GM19468 (cell line): ENCODE results near the gene OPRL1.
"Not testable (repeated sequence)": the region's sequence is repeated elsewhere in the genome, so short reads cannot be mapped to it uniquely, and the experiment has no call there.

ENCODE experiments used
- ATAC-seq: cut with Tn5 transposase; IDR thresholded peaks from one replicate; pipeline ENCODE4 v1.9.1; 2021; ENCODE audit warnings: mild to moderate bottlenecking, moderate library complexity, moderate number of reproducible peaks; ENCODE audit not compliant: unreplicated experiment; ENCODE audit errors: extremely low read depth

The OPRL1 gene

GRCh38 chr20:64082820-64083377 lies 3.0 kb downstream of the OPRL1 start:
- ATAC-seq = no peak

GRCh38 chr20:64083378-64083803 lies 3.5 kb downstream of the OPRL1 start:
- no peak for ATAC-seq

GRCh38 chr20:64083804-64084684 lies 4.2 kb downstream of the OPRL1 start, which contains the start of gene LKAAEAR1:
LKAAEAR1 (minus strand) TSS chr20:64084398; CDS start chr20:64084219, 179 bp downstream.
- ATAC-seq = no peak

GRCh38 chr20:64084685-64085152 lies 4.8 kb downstream of the OPRL1 start:
- ATAC-seq = no peak

DNA sequence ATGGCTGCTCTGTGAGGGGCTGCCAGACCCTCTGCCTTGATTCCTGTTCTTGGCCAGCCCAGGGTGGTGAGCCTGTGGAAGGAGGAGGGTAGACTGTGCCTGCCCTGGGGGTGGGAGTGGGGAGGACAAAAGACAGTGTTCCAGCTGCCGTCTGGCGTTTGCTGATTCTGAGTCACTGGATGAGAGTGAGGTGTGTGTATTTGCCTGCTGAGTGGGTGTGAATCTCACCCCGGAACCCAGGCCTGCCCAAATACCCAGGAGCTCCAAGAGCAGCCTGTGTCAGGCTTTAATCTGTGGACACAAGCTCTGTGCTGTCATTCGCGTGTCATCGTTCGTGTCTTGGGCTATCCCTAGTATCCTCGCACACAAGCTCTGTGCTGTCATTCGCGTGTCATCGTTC lies 6.9 kb downstream of the OPRL1 start:
- no peak for ATAC-seq

DNA sequence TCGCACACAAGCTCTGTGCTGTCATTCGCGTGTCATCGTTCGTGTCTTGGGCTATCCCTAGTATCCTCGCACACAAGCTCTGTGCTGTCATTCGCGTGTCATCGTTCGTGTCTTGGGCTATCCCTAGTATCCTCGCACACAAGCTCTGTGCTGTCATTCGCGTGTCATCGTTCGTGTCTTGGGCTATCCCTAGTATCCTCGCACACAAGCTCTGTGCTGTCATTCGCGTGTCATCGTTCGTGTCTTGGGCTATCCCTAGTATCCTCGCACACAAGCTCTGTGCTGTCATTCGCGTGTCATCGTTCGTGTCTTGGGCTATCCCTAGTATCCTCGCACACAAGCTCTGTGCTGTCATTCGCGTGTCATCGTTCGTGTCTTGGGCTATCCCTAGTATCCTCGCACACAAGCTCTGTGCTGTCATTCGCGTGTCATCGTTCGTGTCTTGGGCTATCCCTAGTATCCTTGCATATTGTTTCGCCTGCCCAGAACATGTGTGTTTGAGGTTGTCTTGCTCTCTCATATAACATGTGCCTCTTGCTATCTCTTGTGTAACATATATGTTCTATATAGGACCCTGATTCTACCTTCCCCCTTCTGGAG lies 7.4 kb downstream of the OPRL1 start:
- not testable (repeated sequence) for ATAC-seq

- ATAC-seq = not testable (repeated sequence)
Observed at GRCh38 chr20:64088586-64088985, 8.7 kb downstream of the OPRL1 start.

GRCh38 chr20:64090165-64090564 lies 10.3 kb downstream of the OPRL1 start:
- ATAC-seq = no peak

DNA sequence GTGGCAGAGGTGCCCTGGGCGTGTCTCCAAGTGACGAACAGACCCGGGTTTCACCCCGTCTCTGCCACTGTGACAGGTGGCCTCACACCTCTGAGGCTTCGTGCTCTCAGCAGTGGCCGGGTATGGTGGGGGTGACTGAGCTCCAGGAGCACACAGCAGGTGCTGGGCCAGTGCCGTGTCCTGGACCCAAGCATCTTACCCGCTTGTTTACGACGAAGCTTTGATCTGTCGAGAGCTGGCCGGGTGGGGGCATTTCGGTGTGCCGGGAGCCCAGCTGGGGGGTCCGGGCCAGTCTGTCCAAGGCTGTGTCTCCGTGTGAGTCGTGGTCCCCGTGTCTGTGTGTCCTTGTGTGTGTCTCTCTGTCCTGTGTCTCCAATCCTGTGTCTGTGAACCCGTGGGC lies 11.5 kb downstream of the OPRL1 start:
- no peak for ATAC-seq

DNA sequence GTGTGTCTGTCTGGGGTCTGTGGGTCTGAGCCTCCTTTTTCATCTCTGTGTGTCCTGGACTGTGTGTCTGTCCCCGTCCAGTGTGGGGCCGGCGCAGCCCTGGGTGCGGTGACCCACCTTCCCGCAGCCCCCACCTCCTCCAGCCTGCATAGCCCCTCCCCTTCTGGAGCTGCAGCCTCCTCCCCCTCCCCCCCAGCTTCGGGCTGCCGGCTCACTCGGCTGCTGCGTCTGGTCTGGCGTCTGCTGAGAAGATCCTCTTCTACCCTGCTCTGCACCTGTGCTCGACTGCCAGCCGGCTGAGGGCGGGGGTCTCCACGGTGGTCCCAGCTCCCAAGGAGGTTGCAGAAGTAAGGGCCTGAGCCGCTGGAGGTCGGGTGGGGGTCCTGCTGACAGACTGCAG lies 11.9 kb downstream of the OPRL1 start:
- ATAC-seq = no peak

GRCh38 chr20:64092258-64093012 lies 12.6 kb downstream of the OPRL1 start:
- ATAC-seq = no peak

- ATAC-seq = no peak
Observed at GRCh38 chr20:64093013-64093503, 13.2 kb downstream of the OPRL1 start.

DNA sequence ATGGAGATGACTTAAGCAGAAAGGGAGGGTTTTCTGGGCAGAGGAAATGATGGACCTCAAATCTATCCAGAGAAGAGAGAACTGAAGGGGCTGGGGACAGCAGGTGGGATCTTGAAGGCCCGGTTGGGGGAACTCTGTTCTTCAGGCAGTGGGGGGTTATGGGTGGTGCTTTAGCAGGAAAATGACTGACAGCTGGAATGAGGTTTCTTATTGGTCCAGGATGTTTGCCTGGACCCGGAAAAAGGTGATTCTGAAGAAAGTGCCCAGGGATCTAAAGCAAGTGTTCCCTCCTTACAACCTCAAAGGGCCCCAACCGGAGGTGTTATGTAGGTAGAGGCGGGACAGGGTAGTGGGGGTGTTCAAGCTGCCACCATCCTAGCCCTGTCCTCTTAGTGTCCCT lies 15.6 kb downstream of the OPRL1 start:
- ATAC-seq = no peak

DNA sequence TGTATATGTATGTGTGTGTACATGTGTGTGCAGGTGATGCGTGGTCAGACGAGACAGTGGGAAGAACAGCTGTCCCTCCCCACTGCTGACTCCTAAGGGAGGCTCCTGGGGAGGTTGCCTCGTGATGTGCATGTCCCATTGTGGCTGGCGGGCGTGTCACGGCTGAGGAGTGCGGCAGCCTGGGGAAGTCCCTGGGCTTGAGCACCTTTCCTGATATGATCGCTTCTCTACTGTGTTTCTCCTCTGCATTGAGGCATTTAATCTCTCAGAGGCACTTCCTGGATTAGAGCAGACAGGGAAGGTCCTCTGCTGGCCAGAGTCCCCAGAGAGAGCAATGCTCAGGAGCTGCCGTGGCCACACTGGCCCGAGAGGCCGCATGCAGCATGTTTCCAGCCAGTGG lies 16.0 kb downstream of the OPRL1 start:
- no peak for ATAC-seq

DNA sequence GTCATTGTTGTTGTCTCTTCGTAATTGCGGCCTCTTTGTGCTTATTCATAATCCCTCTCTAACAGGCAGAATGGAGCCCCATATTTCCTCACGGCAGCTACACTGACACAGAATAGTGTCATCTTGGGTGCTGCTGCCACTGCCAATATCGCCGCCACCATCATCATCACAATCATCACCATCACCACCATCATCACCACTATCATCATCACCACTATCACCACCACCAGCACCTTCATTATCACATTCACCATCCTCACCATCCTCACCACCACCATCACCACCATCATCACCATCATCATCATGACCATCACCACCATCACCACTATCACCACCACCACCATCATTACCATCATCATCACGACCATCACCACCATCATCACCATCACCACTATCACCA lies 16.7 kb downstream of the OPRL1 start:
- no peak for ATAC-seq

GRCh38 chr20:64098471-64099013 lies 18.7 kb downstream of the OPRL1 start:
- ATAC-seq = no peak

DNA sequence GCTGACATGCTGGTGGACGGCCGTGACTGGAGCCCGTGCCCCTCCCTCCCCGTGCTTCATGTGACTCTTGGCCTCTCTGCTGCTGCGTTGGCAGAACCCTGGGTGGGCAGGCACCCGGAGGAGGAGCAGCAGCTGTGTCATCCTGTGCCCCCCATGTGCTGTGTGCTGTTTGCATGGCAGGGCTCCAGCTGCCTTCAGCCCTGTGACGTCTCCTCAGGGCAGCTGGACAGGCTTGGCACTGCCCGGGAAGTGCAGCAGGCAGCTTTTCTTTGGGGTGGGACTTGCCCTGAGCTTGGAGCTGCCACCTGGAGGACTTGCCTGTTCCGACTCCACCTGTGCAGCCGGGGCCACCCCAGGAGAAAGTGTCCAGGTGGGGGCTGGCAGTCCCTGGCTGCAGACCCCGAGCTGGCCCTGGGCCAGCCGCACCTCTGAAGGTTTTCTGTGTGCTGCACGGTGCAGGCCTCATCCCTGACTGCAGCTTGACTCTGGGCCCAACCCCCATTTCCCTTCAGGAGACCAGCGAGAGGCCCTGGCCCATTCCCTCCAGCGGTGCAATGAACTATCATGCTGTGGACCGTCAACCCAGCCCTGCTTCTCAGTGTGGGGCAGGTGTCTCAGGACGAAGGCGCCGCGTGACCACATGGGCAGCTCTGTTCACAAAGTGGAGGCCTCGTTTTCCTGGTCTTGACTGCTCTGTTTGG lies 19.4 kb downstream of the OPRL1 start:
- no peak for ATAC-seq

DNA sequence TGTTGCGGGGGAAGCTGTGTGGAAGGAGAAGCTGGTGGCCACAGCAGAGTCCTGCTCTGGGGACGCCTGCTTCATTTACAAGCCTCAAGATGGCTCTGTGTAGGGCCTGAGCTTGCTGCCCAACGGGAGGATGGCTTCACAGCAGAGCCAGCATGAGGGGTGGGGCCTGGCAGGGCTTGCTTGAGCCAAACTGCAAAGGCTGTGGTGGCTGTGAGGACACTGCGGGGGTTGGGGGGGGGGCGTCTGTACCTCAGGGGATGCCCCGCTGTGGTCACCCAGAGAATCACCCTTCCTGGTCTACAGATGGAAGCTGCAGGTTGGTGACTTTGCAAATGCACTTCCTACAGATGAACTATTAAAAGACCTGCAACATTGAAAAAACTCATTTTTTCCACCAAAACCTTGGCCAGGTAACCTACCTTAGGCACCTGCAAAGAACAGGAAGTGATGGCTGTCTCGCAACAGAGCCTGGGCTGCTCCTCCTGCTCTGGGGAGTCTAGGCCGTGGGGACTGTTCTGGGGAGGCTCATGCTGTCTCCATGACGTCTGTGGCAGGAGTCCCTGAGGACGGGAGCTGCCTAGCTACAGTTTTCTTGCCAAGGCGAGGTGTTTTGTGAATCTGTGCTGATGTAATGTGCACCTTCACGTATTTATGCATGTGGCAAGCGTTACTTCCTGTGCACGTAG lies 20.1 kb downstream of the OPRL1 start:
- ATAC-seq = no peak

DNA sequence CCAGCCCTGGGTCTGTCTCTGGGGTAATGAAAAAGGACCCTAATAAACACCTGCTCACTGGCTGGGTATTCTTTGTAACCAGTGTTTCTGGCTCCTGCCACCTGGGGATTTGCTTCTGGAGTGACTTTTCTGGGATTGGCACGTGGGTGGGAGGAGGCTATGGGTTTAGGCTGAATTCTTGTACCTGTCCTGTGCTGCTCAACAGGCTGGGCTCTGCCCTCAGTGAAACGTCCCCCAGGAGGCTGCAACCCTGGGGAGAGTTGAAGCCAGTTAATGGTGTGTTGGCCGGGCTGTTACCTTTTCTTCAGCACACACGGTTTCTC lies 20.6 kb downstream of the OPRL1 start:
- no peak for ATAC-seq
